HepG2 (cell line): ENCODE data around the gene RHBDL1. TPM values are rescaled to one million over a fixed set of nuclear protein-coding genes. Genes with fewer than 3 reads are reported as not detected.
A peak's percentile ranks its signal among the peaks of the same experiment; 100 is the strongest.

Experiments used
- DPF2 ChIP-seq: sonication (generic); formaldehyde crosslinking; IDR thresholded peaks from 2 replicates; pipeline ENCODE4 v1.4.0; 2020; ENCODE audit warnings: mild to moderate bottlenecking, low read depth, missing genetic modification reagents, borderline replicate concordance
- ETV5 ChIP-seq: IDR thresholded peaks from 2 replicates; pipeline ENCODE4 v1.6.1; 2018; ENCODE audit warnings: missing biosample characterization, missing genetic modification reagents, inconsistent platforms, borderline replicate concordance
- ETV6 ChIP-seq: sonication (generic); formaldehyde crosslinking; conservative IDR thresholded peaks from 2 replicates; pipeline ENCODE4 v1.4.0; 2020; ENCODE audit warnings: missing genetic modification reagents
- NFYB ChIP-seq: sonication (generic); formaldehyde crosslinking; IDR thresholded peaks from 2 replicates; pipeline ENCODE4 v1.4.0; 2020; ENCODE audit warnings: missing genetic modification reagents
- NKX3-1 ChIP-seq: sonication (generic); formaldehyde crosslinking; IDR thresholded peaks from 2 replicates; pipeline ENCODE4 v1.5.0; 2020; ENCODE audit warnings: missing genetic modification reagents
- POGZ ChIP-seq: sonication (generic); formaldehyde crosslinking; IDR thresholded peaks from 2 replicates; pipeline ENCODE4 v1.4.0; 2020; ENCODE audit warnings: mild to moderate bottlenecking, missing genetic modification reagents
- REL ChIP-seq: sonication (generic); formaldehyde crosslinking; conservative IDR thresholded peaks from 2 replicates; pipeline ENCODE4 v1.8.0; 2022; ENCODE audit warnings: mild to moderate bottlenecking, missing genetic modification reagents, moderate library complexity
- REPIN1 ChIP-seq: sonication (generic); formaldehyde crosslinking; IDR thresholded peaks from 2 replicates; pipeline ENCODE4 v1.8.0; 2022; ENCODE audit warnings: missing genetic modification reagents, low read depth, mild to moderate bottlenecking, borderline replicate concordance
- RXRA ChIP-seq: sonication (generic); formaldehyde crosslinking; IDR thresholded peaks from 2 replicates; pipeline ENCODE4 v1.5.1; 2020; ENCODE audit warnings: missing genetic modification reagents
- ZFP37 ChIP-seq: sonication (generic); formaldehyde crosslinking; IDR thresholded peaks from 2 replicates; pipeline ENCODE4 v1.4.0; 2020; ENCODE audit warnings: missing genetic modification reagents, borderline replicate concordance
- ZNF44 ChIP-seq: sonication (generic); formaldehyde crosslinking; IDR thresholded peaks from 2 replicates; pipeline ENCODE4 v1.5.1; 2020; ENCODE audit warnings: mild to moderate bottlenecking, missing genetic modification reagents
- ZNF468 ChIP-seq: sonication (generic); formaldehyde crosslinking; IDR thresholded peaks from 2 replicates; pipeline ENCODE4 v1.8.0; 2022; ENCODE audit warnings: mild to moderate bottlenecking, moderate library complexity, missing genetic modification reagents
- ZNF547 ChIP-seq: sonication (generic); formaldehyde crosslinking; IDR thresholded peaks from 2 replicates; pipeline ENCODE4 v1.5.1; 2020; ENCODE audit warnings: mild to moderate bottlenecking, missing genetic modification reagents
- ZNF768 ChIP-seq: sonication (generic); formaldehyde crosslinking; IDR thresholded peaks from 2 replicates; pipeline ENCODE4 v1.4.0; 2020; ENCODE audit warnings: missing genetic modification reagents
- polyA plus RNA-seq, 8 experiments: library from polyadenylated mRNA; depleted of rRNA in 3 of 8; stranded (reverse) in 7 of 8; unstranded in 1 of 8; fragments of >200 nt; fragmentation: Illumina TruSeq in 4 of 8; extraction: Trizol in 4 of 8; gene quantifications; 2 replicates each; pipeline versions ENCODE4 v1.2.1 to v1.2.3, GENCODE V29; 2011 to 2016; ENCODE audit warnings: low read depth in 4 of 8, missing spikeins in 1 of 8, mixed read lengths in 1 of 8; ENCODE audit not compliant: insufficient read depth in 1 of 8
- total RNA-seq, 5 experiments: library from RNA; depleted of rRNA; stranded (reverse); fragments of >200 nt; fragmentation: Illumina TruSeq; extraction: Trizol; gene quantifications; 2 replicates each; pipeline ENCODE4 v1.2.3, GENCODE V29; 2016; ENCODE audit warnings: low read depth in 1 of 5
- TF ChIP-seq, protein P1 (sequence below): sonication (generic); formaldehyde crosslinking; IDR thresholded peaks from 2 replicates; pipeline ENCODE4 v1.9.0; 2021; ENCODE audit warnings: mild to moderate bottlenecking, missing genetic modification reagents
- TF ChIP-seq, protein P2 (sequence below): sonication (generic); formaldehyde crosslinking; IDR thresholded peaks from 2 replicates; pipeline ENCODE4 v1.4.0; 2020; ENCODE audit warnings: mild to moderate bottlenecking, missing genetic modification reagents
- TF ChIP-seq, protein P3 (sequence below): sonication (generic); formaldehyde crosslinking; IDR thresholded peaks from 2 replicates; pipeline ENCODE4; 2020; ENCODE audit warnings: missing genetic modification reagents, mild to moderate bottlenecking, borderline replicate concordance

The RHBDL1 gene
- total and polyA plus RNA-seq, 2 of the 13 experiments (the other 11 are each of a cell fraction or from before 2014, with no cell fraction given): 1.8 to 3.8 TPM

DNA sequence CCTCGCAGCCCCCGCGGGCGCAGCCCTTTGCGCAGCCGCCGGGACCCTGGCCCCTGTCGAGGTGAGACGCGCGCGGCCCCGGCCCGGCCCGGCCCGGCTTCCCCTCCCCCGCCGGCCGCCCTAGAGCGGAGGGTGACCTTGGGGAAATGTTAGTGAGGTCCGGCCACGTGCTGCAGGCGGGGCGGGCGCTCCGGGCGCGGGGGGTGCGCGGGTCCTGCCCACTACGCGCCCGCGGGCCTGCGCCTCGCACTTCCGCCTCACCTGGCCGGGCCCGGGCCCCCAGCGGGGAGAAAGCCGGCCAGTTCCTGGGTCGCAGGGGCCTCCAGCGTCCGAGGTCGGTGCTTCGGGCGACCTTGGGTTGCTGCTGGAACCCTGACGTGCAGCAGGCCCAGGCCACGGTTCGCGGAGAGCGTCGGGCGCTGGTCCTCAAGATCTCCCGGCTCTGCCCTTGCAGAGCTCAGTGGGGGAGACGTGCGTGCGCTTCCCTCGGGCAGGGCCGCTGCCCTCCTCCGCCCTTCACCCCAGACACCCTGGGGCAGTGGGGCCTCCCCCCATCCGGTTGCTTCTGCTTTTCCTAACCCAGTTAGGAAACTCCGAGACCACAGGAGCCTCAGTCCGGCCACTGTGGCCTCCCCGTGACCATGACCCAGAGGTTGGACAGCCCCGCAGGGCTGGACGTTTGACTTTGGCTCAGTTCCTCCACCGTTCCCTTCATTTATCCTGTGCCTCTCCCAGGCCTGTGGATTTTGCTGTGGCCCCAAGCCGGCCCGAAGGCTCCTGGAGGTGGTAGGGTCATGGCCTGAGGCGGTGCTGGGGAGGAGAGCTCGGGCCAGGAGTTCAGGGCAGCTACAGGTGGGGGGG lies 33.1 kb upstream of the RHBDL1 start (continued):
- TF ChIP-seq, protein P1, sequence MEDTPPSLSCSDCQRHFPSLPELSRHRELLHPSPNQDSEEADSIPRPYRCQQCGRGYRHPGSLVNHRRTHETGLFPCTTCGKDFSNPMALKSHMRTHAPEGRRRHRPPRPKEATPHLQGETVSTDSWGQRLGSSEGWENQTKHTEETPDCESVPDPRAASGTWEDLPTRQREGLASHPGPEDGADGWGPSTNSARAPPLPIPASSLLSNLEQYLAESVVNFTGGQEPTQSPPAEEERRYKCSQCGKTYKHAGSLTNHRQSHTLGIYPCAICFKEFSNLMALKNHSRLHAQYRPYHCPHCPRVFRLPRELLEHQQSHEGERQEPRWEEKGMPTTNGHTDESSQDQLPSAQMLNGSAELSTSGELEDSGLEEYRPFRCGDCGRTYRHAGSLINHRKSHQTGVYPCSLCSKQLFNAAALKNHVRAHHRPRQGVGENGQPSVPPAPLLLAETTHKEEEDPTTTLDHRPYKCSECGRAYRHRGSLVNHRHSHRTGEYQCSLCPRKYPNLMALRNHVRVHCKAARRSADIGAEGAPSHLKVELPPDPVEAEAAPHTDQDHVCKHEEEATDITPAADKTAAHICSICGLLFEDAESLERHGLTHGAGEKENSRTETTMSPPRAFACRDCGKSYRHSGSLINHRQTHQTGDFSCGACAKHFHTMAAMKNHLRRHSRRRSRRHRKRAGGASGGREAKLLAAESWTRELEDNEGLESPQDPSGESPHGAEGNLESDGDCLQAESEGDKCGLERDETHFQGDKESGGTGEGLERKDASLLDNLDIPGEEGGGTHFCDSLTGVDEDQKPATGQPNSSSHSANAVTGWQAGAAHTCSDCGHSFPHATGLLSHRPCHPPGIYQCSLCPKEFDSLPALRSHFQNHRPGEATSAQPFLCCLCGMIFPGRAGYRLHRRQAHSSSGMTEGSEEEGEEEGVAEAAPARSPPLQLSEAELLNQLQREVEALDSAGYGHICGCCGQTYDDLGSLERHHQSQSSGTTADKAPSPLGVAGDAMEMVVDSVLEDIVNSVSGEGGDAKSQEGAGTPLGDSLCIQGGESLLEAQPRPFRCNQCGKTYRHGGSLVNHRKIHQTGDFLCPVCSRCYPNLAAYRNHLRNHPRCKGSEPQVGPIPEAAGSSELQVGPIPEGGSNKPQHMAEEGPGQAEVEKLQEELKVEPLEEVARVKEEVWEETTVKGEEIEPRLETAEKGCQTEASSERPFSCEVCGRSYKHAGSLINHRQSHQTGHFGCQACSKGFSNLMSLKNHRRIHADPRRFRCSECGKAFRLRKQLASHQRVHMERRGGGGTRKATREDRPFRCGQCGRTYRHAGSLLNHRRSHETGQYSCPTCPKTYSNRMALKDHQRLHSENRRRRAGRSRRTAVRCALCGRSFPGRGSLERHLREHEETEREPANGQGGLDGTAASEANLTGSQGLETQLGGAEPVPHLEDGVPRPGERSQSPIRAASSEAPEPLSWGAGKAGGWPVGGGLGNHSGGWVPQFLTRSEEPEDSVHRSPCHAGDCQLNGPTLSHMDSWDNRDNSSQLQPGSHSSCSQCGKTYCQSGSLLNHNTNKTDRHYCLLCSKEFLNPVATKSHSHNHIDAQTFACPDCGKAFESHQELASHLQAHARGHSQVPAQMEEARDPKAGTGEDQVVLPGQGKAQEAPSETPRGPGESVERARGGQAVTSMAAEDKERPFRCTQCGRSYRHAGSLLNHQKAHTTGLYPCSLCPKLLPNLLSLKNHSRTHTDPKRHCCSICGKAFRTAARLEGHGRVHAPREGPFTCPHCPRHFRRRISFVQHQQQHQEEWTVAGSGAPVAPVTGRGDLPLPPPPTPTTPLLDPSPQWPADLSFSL (CRISPR knock-in tag): no peak
- TF ChIP-seq DPF2 (CRISPR knock-in tag): no peak
- no peak for TF ChIP-seq REL (CRISPR knock-in tag)
- no peak for TF ChIP-seq NKX3-1
- TF ChIP-seq, protein P2, sequence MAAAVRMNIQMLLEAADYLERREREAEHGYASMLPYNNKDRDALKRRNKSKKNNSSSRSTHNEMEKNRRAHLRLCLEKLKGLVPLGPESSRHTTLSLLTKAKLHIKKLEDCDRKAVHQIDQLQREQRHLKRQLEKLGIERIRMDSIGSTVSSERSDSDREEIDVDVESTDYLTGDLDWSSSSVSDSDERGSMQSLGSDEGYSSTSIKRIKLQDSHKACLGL (CRISPR knock-in tag): peak; percentile 79
- no peak for TF ChIP-seq NFYB (CRISPR knock-in tag)
- peak; percentile 80 for TF ChIP-seq RXRA
- TF ChIP-seq, protein P3, sequence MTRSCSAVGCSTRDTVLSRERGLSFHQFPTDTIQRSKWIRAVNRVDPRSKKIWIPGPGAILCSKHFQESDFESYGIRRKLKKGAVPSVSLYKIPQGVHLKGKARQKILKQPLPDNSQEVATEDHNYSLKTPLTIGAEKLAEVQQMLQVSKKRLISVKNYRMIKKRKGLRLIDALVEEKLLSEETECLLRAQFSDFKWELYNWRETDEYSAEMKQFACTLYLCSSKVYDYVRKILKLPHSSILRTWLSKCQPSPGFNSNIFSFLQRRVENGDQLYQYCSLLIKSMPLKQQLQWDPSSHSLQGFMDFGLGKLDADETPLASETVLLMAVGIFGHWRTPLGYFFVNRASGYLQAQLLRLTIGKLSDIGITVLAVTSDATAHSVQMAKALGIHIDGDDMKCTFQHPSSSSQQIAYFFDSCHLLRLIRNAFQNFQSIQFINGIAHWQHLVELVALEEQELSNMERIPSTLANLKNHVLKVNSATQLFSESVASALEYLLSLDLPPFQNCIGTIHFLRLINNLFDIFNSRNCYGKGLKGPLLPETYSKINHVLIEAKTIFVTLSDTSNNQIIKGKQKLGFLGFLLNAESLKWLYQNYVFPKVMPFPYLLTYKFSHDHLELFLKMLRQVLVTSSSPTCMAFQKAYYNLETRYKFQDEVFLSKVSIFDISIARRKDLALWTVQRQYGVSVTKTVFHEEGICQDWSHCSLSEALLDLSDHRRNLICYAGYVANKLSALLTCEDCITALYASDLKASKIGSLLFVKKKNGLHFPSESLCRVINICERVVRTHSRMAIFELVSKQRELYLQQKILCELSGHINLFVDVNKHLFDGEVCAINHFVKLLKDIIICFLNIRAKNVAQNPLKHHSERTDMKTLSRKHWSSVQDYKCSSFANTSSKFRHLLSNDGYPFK (CRISPR knock-in tag): 0 out of 2 replicates have a peak, but pooled peaks have one; percentile 25
- no peak for TF ChIP-seq POGZ (CRISPR knock-in tag)
- 0 out of 2 replicates have a peak, but pooled peaks have one; percentile 44 for TF ChIP-seq ETV6 (CRISPR knock-in tag)
- peak; percentile 67; the same call in 1 of the 2 replicates for TF ChIP-seq REPIN1 (CRISPR knock-in tag)
- TF ChIP-seq ZNF768 (CRISPR knock-in tag): 0 out of 2 replicates have a peak, but pooled peaks have one; percentile 5
- no peak for TF ChIP-seq ZNF468
- TF ChIP-seq ETV5: peak; percentile 66
- no peak; the same call in 1 of the 2 replicates for TF ChIP-seq ZNF547 (CRISPR knock-in tag)
- TF ChIP-seq ZNF44: no peak
- no peak for TF ChIP-seq ZFP37 (CRISPR knock-in tag)
